Left colon (tissue), 2 donors: ENCODE data around the gene ALDOB. TPM values are rescaled to one million over a fixed set of nuclear protein-coding genes. Genes with fewer than 3 reads are reported as not detected.
A peak's percentile ranks its signal among the peaks of the same experiment; 100 is the strongest.

Source experiments
- ATAC-seq: fragments of 200-7000 bp; cut with Tn5 transposase; one replicate; pipeline ENCODE4 v1.9.1; 2020; ENCODE audit warnings: mild to moderate bottlenecking, moderate library complexity
- DNase-seq, 2 donors: peaks; one replicate each; pipeline ENCODE4 v3.0.0-alpha.2; 2020
- intact Hi-C, 2 donors: fragments of 100-400 bp; cut with DNase I in 1 of 2; cut with micrococcal nuclease in 1 of 2; formaldehyde crosslinking; loops; one replicate each; pipeline versions ENCODE4 v1.11.2 to v1.14.0; 2022; cut with DNase I, micrococcal nuclease
- total RNA-seq, 2 donors: library from RNA; stranded (reverse); fragmentation: NEBNext Ultra II Directional; extraction: Animal tissue kit (Norgen Biotek cat#: 25700); gene quantifications; one replicate each; pipeline ENCODE4 v1.2.1, GENCODE V29; 2021
- donor health status: DM: no; HTN: no; CAD: no.
- donor health status: DM: yes; HTN: yes; CAD: no.

Gene ALDOB
- total RNA-seq, 2 donors from 2014 or later = 2.7 to 39.3 TPM

DNA sequence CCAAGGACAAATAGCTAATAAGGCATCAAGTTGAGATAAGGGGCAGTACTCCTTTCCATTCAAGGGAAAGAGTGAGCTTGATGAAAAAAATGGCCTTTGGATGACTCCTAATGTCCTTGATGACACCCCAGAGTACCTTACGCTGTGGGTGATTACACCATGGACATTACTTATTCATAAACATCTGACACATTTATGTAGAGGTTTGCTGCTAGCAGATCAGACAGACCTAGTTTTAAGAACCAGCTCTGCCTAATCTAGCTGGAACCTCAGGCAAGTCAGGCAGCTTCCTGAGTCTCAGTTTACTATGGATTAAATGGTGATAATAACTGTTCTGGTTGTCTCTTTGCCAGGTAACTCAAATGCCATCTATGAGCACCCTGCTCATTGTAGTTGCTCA is 2.8 kb downstream of the ALDOB start:
- no peak for ATAC-seq
- intact Hi-C loops = no loop called here
- DNase-seq = no peak

DNA sequence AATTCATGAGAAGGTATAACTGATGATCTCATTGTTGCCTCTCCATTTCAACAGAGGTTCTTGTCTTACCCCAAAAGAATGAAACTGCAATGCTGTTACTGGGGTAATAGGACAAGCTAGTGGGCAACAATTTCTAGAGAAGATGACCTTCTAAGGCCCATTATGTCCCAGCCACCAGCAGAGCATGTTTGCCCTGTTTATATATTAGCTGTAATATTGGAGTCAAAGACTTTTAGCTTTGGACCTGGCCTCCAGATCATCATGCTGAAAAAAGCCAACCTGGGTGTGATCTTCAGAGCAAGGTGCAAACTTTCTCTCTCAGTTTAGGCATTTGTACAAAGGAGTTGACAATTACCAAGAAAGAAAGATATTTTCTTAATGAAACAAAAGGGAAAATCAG is 3.4 kb downstream of the ALDOB start:
- no peak for ATAC-seq
- intact Hi-C loops = no loop called here
- DNase-seq = no peak

DNA sequence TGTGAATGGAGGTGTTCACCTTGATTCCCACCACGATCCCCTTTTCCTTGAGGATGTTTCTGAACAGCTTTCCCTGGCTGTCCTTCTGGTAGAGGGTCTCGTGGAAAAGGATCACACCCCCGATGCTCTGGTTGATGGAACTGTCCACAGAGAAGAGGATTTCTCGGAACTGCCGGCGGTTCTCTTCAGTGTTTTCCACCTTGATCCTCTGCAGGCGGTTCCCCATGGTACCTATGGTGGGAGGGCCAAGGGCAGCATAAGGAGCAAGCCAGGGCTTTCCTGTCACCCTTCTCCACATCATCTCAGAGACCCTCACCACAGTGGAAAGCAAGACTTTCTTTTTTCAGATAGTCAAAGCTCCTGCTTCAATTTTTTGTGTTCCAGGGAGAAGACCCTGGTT is 5.8 kb downstream of the ALDOB start:
- intact Hi-C loops = no loop called here
- ATAC-seq (no peak), DNase-seq (no peak)

DNA sequence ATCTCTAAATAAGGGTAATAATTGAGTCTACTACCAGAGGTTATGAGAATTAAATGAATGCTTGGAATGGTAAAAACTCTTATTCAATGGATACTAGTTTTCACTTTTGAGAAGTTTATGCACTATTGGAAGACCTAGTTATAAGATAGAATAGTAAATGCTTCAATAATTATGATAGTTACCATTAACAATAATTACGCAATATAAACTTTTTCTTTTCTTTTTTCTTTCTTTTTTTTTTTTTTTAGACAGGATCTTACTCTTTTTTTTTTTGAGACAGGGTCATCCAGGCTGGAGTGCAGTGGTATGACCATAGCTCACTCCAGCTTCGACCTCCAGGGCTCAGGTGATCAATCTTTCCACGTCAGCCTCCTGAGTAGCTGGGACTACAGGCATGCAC is 6.7 kb downstream of the ALDOB start:
- intact Hi-C loops = no loop called here
- ATAC-seq = no peak
- no peak for DNase-seq

DNA sequence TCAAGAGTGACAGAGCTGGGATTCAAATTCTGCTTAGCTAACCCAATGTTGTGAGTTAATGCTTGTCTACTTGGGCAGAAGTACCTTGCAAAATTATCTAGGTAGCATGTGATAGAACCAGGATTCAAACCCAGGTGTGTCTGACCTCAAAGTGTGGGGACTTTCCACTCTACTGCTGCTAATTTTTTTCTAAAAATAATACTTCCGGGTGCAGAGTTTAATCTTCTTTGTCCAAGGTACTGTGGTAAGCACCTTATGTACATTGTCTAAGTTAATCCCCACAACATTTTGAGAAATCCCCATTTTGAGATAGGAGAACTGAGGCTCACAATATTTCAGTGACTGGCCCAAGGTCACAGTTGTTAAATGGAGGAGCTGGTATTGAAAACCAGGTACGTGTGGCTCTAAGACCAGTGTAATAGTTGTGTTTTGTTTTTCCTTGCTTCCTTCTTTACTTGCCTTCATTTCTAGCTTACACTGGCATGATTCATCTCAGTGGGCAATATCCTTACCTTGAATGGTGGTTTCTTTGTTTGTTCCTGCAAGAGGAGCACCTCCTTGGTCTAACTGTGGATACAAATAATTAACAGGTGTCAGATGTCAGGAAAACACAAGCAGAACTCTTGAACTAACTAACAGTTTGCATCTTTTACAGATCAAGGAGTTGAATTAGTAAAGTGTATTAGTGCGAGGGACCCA is 7.5 kb downstream of the ALDOB start:
- intact Hi-C loops = no loop called here
- ATAC-seq (peak; percentile 78), DNase-seq (no peak)

DNA sequence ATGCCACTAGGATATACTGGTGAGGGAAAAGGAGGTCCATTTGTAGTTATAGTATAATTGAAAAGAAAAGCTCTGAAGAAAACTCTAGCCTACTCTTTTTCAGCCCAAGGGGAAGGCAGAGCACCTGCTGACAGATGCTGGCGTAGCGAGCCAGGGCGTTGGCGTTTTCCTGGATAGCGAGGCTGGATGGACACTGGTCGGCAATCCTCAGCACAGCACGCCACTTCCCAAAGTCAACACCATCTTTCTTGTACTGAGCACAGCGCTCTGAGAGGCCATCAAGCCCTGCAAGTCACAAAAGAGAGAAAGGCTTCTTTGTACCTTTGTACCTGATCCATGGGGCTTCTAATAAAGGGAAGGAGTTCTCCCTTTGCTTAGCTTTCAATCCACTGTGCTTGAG is 8.2 kb downstream of the ALDOB start:
- intact Hi-C loops = no loop called here
- DNase-seq (no peak), ATAC-seq (no peak)

DNA sequence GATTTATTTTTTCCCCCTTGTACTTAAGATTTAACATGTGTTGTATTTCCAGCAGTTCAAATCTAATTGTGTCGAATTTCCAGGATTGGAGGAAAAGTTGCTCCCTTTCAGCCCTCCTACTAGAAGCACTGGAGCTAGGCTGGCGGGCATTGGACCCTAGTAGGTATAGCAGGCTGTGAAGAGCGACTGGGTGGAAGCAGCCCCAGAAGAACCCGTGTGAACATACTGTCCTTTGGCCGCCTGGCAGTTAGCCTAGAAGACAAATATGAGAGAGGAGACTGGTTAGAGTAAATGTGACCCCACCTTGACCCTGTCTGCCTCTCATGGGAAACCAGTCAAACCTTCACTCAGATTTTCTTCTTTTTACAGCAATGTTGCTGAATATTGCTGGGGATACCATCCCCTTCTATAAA is 13.9 kb downstream of the ALDOB start:
- intact Hi-C loops = no loop called here
- DNase-seq = peak; percentile 38 to 46
- peak; percentile 84 for ATAC-seq

DNA sequence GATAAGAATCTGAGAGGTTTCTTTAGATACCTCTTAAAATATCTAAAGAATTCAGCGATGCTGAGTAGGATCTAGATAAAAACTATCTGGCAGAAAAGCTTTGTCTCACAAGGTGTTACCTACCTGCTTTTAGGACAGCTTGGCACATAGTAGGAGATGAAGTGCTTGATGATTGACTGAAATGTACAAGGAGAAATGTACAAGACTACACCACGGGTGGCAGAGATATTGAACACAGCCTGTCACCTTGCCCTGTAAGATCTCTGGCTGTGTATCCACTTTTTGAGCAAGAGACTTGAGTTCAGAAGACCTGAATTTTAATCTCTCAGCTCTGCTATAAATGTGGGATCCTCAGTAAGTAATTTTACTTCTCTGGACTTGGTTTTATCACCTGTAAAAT is 15.7 kb downstream of the ALDOB start:
- intact Hi-C loops = no loop called here
- ATAC-seq = no peak
- DNase-seq = no peak

DNA sequence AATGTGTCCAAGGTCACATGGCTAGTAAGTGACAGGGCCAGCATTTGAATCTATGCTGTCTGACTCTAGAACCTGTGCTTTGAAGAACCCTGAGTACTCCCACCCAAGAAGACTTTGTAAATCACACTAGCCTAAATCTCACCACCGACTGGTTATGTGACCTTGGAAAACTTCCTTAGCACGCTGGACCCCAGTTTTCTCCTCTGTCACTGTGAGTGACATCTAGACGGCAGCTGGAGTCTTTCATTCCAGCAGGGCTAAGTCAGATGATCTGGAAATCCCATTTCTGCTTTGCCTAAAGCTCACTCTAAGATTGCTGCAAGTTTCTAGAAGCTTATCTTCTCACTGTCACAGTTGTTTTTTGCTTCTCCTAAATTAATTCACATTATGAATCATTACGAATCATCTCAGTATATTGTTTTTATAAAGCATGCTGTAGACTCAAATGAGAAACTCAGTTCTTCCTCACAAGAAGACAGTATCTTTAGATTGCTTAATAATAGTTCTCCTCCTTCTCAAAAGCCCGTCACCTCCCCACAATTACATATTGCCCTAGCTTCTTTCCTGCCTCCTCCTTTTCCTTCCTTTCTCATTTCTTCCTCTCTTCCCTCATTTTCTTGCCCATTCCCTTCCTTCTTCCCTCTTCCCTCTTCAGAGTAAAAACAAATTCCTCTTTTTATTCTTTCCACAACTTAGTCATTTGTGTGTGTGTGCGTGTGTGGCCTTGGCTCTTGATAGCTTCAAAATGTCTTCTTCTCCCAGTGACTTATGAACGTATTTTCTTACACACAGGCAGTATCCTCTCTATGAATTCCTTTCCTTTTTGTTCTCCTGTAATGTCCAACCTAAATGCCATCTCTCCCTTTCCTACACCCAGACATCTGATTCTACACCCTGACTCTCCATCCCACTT is 16.8 kb downstream of the ALDOB start:
- intact Hi-C loops = no loop called here
- no peak for ATAC-seq
- no peak for DNase-seq

DNA sequence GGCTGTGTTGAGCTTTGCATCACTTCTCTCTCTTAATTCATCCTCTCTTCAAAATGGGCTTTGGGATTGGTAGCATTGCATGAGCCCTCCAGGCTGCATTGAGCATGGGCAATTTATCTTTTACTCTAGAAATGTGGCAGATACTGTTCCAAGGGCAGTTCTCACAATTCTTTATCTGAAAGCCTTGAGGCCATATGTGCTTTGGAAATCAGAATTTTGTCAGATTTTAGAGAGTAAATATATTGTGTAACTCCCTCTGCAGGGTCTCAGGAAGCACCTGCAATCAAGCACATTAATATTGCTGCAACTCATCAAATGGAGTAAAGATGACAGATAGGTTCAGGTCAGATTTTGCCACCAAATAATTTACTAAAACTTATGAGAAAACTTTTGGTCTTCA is 17.6 kb downstream of the ALDOB start:
- no peak for DNase-seq
- ATAC-seq = no peak
- intact Hi-C loops = no loop called here

DNA sequence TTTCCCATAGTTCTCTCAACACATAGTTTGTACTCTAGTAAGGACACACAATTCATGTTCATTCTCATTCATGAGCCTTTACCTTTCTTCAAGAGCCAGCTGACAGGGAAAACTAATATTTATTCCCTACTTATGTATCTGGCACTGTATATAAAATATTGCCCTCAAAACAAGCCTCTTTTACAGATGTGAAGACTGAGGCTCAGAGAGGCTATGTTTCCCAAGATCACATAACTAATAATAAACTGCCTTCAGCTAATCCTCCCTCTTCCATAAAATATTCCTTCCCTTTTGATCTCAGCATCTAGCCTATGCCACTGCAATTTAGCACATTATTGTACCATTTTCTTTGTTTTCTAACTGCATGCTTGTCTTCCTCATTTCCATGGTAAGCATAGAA is 18.2 kb downstream of the ALDOB start:
- DNase-seq = no peak
- intact Hi-C loops = no loop called here
- ATAC-seq = no peak

DNA sequence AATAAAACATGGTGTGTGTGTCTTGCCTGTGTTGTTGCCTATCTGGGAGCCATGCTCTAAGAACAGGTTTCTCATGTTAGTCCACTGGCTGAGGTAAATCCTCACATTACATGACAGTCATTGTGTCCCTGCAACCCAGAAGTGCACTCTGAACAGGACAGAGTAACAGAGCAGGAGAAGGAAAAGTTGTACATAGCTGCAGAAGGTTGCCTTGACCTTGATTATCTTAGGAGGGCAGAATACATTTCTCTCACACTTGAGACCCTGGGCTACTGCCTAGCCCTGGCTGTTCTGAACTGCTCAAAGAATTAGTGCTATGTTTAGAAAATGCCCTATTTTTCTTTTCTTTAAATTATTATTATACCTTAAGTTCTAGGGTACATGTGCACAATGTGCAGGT is 20.0 kb downstream of the ALDOB start:
- intact Hi-C loops = no loop called here
- no peak for DNase-seq
- no peak for ATAC-seq

DNA sequence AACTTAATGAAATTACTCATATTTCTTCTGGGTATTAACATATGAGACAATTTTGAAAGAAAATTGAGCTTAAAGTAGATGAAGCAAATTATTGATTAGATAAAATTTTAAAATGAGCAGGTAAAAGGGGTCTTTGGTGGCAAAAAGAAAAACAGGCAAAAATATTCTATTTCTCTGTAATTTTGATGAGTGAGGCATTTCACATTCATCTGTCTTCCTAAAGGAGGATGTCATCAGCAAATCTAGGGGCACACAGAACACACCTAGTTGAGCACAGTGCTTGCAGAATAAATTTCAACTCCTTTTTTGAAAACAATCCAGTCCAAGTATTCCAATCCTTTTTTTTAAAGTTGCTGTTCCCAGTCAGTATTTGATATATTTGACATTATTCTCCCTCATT is 20.7 kb downstream of the ALDOB start:
- DNase-seq = no peak
- no peak for ATAC-seq
- intact Hi-C loops = no loop called here

DNA sequence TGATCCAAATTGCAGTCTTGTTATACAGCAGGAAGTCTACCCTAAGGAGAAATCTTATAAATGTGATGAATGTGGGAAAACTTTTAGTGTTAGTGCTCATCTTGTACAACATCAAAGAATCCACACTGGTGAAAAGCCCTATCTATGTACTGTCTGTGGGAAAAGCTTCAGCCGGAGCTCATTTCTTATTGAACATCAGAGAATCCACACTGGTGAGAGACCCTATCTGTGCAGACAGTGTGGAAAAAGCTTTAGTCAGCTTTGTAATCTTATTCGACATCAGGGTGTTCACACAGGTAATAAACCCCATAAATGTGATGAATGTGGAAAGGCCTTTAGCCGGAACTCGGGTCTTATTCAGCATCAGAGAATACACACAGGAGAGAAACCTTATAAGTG is 26.5 kb downstream of the ALDOB start:
- intact Hi-C loops = no loop called here
- no peak for ATAC-seq
- no peak for DNase-seq

DNA sequence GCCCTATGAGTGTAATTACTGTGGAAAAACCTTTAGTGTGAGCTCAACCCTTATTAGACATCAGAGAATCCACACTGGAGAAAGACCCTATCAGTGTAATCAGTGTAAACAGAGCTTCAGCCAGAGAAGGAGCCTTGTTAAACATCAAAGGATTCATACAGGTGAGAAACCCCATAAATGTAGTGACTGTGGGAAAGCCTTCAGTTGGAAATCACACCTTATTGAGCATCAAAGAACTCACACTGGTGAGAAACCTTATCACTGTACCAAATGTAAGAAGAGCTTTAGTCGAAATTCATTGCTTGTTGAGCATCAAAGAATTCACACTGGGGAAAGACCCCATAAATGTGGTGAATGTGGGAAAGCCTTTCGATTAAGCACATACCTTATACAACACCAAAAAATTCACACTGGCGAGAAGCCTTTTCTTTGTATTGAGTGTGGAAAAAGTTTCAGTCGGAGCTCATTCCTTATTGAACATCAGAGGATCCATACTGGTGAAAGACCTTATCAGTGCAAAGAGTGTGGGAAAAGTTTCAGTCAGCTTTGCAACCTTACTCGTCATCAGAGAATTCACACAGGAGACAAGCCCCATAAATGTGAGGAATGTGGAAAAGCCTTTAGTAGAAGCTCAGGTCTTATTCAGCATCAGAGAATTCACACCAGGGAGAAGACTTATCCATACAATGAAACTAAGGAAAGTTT is 27.0 kb downstream of the ALDOB start:
- ATAC-seq (no peak), DNase-seq (no peak)
- intact Hi-C loops = no loop called here

DNA sequence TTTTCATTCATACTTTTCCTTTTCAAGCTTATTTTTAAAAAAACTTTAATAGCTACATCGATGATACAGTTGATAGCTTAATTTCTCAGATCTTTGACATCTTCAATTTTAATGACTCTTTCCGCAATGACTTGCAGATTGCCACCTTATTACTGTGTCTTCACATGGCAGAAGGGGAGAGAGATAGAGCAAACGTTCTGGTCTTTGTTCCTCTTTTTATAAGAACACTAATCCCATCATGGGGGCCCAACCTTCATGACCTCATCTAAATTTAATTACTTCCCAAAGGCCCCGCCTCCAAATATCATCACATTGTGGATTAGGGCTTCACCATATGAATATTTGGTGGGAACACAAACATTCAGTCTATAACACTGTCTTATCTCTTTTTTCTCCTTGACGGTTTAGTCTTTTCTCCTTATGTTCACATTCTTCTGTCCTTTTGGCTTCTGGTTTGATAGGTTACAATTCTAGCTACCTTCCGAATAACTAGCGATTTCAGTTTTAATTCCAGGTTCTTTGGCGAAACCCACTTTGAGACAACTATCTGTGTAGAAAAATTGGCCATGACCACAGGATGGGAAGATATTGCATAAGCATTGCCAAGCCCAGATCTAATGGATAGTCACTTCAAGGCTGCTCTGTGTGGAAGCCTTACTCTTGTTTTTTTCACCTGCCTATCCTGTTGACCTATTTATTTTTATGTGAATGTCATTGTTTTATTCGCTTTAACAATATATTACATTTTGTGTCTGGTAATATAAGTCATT is 31.9 kb downstream of the ALDOB start:
- no peak for ATAC-seq
- DNase-seq = no peak
- intact Hi-C loops = no loop called here

DNA sequence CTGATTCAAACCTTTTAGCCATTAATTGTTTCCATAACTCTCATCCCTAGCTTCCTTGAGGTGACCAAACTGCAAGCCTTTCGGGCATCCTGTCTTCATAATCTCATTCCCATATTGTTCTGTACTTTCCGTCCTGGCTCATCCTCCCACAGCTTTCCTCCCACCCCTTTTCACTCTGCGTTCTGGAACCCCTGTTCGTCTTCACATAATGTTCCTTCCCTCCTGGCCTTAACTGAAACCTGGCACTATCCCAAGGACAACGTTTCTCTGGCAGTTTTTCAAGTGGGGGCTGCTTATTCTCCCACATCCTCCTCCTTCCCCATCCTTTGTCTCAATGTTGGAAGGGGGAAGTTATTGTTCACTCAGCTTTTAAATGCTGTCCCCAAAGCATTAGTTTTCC is 35.5 kb downstream of the ALDOB start:
- intact Hi-C loops = no loop called here
- ATAC-seq (no peak), DNase-seq (no peak)

DNA sequence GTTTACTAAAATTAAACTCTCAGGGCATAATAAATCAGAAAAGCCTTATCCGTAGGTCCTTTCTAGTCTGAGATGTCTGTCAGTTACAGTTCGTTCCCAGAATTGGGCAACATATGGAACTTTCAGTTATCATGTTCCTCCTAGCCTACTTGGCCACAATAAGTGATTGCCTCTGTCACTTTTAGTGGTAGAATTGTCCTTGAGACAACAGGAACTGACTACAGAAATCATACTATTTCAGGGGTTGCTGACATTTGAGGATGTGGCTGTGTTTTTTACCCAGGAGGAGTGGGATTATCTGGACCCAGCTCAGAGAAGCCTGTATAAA is 36.0 kb downstream of the ALDOB start:
- ATAC-seq (no peak), DNase-seq (no peak)
- intact Hi-C loops = loop anchor here in 1 of 2 donors (10.0 kb wide), 1 partner anchor 135 kb away; the partner anchor contains the start of gene RNF20

DNA sequence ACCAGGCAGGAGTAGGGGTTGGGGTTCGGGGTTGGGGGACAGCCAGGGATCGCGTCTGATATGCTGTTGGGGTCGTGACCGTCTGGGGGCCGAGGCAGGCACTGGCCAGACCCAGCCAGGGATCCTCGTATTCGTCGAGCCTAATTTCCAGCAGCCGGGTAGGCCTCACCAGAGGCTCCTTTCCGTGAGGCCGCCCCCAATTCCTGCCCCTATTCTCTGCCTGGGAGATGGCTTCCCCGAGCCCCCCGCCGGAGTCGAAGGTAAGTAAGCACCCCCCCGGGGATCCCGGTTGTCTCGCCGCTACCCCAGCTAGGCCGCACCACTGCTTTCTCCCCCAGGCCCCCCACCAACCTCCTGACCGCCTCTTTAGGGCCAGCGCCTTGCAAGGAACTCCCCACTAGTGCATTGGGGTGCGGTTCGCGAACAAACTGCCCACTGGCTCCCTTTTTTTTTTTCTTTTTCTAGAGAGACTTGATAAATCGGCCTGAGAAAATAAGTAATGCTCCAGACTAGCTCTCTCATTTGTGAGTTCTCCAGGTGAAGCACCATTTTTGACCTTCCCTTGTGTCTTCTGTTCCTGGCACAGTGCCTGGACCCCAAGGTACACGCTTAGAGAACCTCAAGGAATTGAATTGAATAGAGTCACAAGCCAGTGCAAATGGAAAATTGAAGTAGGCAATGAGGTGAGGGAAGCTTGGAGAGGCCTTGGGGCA is 36.5 kb downstream of the ALDOB start:
- intact Hi-C loops = loop anchor here in 1 of 2 donors (10.0 kb wide), 1 partner anchor 136 kb away; the partner anchor contains the start of gene RNF20
- DNase-seq = no peak
- peak; percentile 19 for ATAC-seq
